EL (cell line): ENCODE measurements around the gene TADA3.

Experiments
- DNase-seq: peaks from one replicate; pipeline ENCODE4 v3.0.0-alpha.2; 2016

Gene TADA3

GRCh38 chr3:9809239-9809614, 17.0 kb upstream of the TADA3 start:
- DNase-seq: no peak

GRCh38 chr3:9808345-9809037, 16.2 kb upstream of the TADA3 start:
- DNase-seq: peak; percentile 38

- no peak for DNase-seq
Measured at GRCh38 chr3:9807981-9808344, 15.7 kb upstream of the TADA3 start.

GRCh38 chr3:9806688-9807589, 14.7 kb upstream of the TADA3 start:
- no peak for DNase-seq

DNA sequence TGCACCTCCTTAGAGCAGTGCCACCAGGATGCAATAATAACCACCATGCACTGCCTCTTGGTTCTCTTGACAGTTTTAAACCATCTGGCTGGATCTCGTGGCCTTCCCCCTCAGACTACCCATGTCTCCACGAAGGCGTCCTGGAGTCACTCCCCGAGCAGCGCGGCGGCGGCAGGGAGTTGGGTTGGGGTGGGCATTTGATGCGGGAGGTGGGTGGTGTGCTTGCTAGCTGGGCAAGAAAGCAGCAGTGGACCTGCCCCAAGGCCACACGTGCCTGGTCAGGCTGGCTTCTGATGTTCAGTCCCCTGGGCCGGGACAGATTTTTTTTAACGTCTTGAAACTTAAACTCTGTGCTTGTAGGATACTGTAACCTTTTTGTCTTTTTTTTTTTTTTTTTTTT, 13.9 kb upstream of the TADA3 start:
- DNase-seq: no peak

- no peak for DNase-seq
Measured at GRCh38 chr3:9804996-9805395, 12.7 kb upstream of the TADA3 start.

GRCh38 chr3:9803494-9803893, 11.2 kb upstream of the TADA3 start:
- DNase-seq: no peak

DNA sequence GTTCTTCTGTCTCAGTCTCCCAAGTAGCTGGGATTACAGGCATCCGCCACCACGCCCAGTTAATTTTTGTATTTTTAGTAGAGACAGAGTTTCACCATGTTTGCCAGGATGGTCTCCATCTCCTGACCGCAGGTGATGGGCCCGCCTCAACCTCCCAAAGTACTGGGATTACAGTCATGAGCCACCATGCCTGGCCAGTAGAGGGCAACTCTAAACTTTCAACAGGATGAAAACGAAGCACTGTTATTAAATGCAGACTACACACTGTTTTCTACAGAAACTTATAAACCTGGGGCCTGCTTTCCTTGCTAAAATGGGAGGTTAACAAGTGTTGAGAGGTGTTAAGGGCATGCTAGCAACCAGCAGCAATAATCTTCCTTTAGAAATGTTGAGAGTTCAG, 8.3 kb upstream of the TADA3 start:
- no peak for DNase-seq

DNA sequence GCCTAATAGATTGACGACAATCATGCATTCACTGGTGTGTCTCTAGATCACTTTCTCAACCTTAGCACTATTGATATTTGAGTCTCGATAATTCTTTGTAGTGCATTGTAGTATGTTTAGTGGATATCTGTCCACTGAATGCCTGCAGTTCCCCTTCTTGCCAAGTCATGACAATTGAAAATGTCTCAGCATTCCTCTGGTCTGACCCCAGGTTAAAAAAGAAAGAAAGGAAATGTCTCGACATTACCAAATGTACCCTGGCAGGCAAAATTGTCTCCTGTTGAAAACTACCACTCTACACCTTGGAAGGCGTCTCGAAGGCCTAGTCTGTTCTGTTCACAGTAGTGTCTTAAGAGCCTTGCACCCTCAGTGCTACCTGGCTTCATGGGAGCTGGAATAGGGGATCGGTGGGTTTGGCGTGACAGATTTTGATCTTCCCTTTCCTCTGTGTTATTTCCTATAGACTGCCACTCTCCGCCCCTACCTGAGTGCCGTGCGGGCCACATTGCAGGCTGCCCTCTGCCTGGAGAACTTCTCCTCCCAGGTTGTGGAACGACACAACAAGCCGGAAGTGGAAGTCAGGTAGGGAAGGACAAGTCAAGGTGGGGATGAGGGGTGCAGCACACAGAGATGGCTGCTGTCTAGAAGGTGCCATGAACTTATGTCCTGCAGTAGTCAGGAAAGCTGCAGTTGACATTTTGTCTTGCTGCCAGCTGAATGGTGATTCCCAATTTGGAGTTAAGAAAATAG, 5.1 kb upstream of the TADA3 start:
- DNase-seq: no peak

DNA sequence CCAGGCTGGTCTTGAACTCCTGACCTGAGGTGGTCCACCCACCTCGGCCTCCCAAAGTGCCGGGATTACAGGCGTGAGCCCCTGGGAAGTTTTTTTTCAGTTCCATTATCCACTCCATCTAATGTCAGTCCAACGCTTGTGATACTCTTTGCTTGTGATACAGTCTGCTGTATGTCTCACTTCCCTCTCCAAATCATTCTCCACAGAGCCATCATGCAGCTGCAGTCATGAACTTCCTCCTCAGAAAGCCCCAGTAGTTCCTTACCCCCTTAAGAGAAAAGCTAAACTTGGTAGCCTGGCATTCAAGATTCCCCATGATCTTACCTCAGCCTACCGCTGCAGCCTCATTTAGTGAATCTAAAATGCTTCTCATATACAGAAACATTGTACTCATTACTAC, 2.9 kb upstream of the TADA3 start:
- no peak for DNase-seq

- no peak for DNase-seq
Measured at GRCh38 chr3:9794400-9794799, 2.1 kb upstream of the TADA3 start.

GRCh38 chr3:9793161-9793781, 998 bp upstream of the TADA3 start:
- DNase-seq: peak; percentile 52

GRCh38 chr3:9791790-9792404, 376 bp downstream of the TADA3 start:
- no peak for DNase-seq

DNA sequence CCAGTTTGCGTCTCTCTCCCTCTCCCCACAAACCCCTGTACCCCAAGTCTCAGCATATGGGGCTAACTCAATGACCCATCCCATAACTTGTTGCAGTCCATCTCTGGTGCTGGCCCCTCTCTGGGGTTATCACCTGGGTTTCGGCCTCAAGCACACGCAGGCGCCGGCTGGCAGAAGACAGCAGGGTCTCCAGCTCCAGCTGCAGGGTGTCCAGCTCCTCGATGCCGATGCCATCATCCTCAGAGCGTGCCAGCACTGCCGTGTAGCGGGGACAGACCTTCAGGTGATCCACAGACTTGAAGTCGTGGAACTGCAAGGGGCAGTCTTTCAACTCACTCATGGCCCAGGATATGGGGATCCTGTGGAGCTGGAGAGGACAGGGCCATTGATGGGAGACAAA, 1.1 kb downstream of the TADA3 start:
- DNase-seq: no peak

DNA sequence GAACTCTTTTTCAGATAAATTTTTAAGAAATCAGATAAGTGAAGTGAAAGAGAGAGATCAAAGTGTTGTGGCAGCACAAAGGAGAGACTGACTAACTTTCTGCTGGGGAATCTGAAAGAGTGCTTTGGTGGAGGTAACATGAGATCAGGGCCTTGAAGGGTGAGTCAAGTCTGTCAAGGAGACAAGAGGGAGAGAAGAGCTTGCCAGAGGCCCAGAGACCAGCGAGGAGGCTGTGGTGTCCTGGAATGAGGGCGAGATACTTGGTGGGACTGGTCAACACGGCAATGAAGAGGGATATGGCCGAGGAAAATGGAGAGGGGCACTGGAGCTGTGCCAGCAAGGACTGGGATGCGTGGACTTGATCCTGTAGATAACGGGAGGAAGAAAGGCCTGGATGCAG, 4.6 kb downstream of the TADA3 start:
- no peak for DNase-seq

DNA sequence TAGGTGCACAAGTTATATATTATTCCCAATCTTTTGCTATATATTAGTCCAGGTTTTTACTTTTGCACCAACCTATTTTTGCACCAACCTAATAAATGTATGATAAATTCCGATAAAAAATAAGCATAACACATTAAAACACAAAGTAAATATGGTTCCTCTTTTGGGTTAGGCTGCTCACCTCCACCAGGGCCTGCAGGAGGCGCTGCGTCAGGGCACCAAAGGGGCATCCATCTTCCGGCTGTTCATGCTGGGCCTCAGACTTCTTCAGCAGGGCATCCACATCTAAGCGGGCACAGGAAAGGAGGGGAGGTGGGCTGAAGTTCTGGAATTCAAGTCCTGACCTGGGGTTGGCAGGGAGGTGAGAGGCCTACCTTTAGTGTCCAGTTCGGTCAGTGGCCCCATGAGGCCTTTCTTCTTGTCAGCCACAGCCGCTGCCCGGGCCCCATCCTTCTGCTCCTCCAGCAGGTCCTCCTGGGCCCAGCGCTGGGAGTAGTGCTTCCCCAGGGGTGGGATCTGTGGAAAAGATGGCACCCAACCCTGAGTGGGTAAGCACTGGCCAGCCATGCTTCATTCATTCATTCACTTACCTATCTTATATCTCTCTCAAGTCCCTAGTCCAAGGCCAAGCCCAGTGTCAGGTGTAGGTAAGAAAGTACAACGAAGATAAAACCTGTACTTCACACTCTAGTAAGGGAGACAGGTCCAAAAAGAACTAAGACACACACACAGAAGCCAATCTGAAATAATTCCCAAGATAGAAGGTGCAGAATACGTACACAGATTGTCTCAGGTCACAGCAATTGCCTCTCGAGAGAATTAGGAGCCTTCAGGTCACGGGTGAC, 5.2 kb downstream of the TADA3 start:
- no peak for DNase-seq

GRCh38 chr3:9786209-9786739, 6.0 kb downstream of the TADA3 start:
- no peak for DNase-seq

GRCh38 chr3:9785602-9786001, 6.7 kb downstream of the TADA3 start:
- DNase-seq: no peak

DNA sequence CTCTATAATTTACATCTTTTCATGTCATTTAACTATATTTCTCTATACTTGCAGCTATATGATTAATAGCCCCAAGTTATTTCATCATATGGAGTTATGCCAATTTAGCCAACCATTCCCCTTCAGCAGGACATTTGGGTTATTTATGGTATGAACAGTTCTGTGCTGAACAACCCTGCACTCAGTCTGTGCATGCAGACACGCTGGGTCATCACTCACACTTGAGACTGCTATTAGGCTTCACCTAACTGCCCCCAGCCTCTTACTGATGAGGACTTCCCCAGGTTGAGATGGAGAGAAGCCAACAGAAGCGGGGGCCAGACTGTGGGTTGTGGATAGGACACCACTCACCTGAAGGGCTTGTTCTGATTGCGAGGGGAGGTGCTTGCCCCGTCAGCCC, 7.3 kb downstream of the TADA3 start:
- no peak for DNase-seq

DNA sequence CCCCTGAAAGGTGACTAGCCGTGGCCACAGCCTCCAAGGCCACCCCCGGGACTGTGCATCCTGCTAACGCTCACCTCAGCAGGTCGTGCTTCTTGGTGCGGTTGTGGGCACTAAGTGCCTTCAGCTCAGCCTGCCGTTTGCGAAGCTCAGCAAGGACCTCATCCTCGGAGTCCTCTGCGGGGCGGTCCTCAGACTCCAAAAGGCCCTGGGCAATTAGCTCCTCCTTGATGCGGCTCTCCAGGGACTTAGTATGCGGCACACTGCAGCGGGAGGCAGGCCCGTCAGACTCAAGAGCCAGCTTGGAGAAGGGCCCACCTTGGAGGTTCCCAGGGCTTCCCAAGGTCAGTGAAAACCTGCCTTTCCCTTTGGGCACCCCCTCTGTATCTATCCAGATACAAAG, 8.3 kb downstream of the TADA3 start:
- no peak for DNase-seq

DNA sequence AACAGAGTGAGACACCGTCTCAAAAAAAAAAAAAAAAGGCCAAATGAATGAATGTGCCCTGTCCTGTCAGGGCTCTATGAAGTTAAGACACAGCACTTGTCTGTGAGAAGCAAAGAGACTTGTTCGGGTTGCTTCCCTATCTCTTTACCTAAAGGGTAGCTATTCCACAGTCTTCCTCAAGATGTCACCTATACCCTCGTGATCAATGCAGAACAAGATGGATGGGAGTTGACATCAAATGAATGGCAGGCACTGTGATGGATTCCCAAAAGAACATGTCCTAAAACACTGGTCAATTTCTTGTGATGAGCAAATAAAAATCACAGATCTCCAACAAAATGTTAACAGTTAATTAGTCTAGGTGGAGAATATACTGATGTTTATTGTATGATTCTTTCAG, 9.5 kb downstream of the TADA3 start:
- DNase-seq: no peak
